Stimulated activated naive B cell treated with anti-CD40 and anti-IgM and Interleukin-4, amounts not matched to agents 10 μg/mL and 1 μg/mL and 100 μg/mL, for 72 hours (primary cell): ENCODE data around the gene CDK6.
A peak's percentile ranks its signal among the peaks of the same experiment; 100 is the strongest.

Source experiments
- ATAC-seq, 2 donors: fragments of 150-1000 bp; cut with Tn5 transposase; replicated peaks; 2 replicates each; pipeline ENCODE4 v1.10.0; 2021; ENCODE audit warnings: moderate library complexity in 1 of 2
- DNase-seq: peaks from one replicate; pipeline ENCODE4 v3.0.0; 2021
- H3K27ac Mint-ChIP-seq: one replicate; pipeline ENCODE4 v1.8.0; 2022; ENCODE audit warnings: mild to moderate bottlenecking, mixed read lengths
- H3K27me3 Mint-ChIP-seq, 2 donors: one replicate each; pipeline ENCODE4 v1.8.0; 2022; ENCODE audit warnings: mixed read lengths in 2 of 2
- H3K36me3 Mint-ChIP-seq, 2 donors: one replicate each; pipeline ENCODE4 v1.8.0; 2022; ENCODE audit warnings: mixed read lengths in 2 of 2, mild to moderate bottlenecking in 1 of 2
- H3K4me1 Mint-ChIP-seq, 2 donors: one replicate each; pipeline ENCODE4 v1.8.0; 2022; ENCODE audit warnings: mixed read lengths in 2 of 2, mild to moderate bottlenecking in 1 of 2
- H3K4me3 Mint-ChIP-seq, 2 donors: one replicate each; pipeline ENCODE4 v1.8.0; 2022; ENCODE audit warnings: mild to moderate bottlenecking in 2 of 2, mixed read lengths in 2 of 2, moderate library complexity in 1 of 2
- H3K9me3 Mint-ChIP-seq, 2 donors: one replicate each; pipeline ENCODE4 v1.8.0; 2022; ENCODE audit warnings: mixed read lengths in 2 of 2, mild to moderate bottlenecking in 1 of 2

CDK6 gene

GRCh38 chr7:92598310-92598981 lies 237.9 kb downstream of the CDK6 start:
- no peak overlapping the region for H3K4me3 Mint-ChIP-seq
- no peak for DNase-seq
- H3K4me1 Mint-ChIP-seq, result no peaks in the 10 kb centered on the region
- no peaks in the 10 kb centered on the region for H3K36me3 Mint-ChIP-seq
- H3K27me3 Mint-ChIP-seq, result no peaks in the 10 kb centered on the region
- peak; percentile 58 to 73 for ATAC-seq
- no peak overlapping the region for H3K27ac Mint-ChIP-seq
- H3K9me3 Mint-ChIP-seq, result no peaks in the 10 kb centered on the region

GRCh38 chr7:92595281-92595680 lies 241.1 kb downstream of the CDK6 start:
- Mint-ChIP-seq H3K27me3 (no peaks in the 10 kb centered on the region), H3K36me3 (no peaks in the 10 kb centered on the region), H3K27ac (no peak overlapping the region), H3K4me1 (no peaks in the 10 kb centered on the region), H3K4me3 (no peak overlapping the region), H3K9me3 (no peaks in the 10 kb centered on the region)
- DNase-seq, result no peak
- ATAC-seq, result no peak

GRCh38 chr7:92594746-92595145 lies 241.6 kb downstream of the CDK6 start:
- H3K36me3 Mint-ChIP-seq, result no peaks in the 10 kb centered on the region
- no peaks in the 10 kb centered on the region for H3K27me3 Mint-ChIP-seq
- no peak overlapping the region for H3K4me3 Mint-ChIP-seq
- no peak for DNase-seq
- H3K9me3 Mint-ChIP-seq, result no peaks in the 10 kb centered on the region
- H3K4me1 Mint-ChIP-seq, result peaks cover 0 to under 1% of the 10 kb centered on the region in 2 donors
- no peak overlapping the region for H3K27ac Mint-ChIP-seq
- ATAC-seq, result no peak

- H3K9me3 Mint-ChIP-seq, result no peaks in the 10 kb centered on the region
- H3K27ac Mint-ChIP-seq, result peak overlapping the region; percentile 76
- ATAC-seq (no peak), DNase-seq (no peak)
- peak overlapping the region; percentile 92 to 99 for H3K4me3 Mint-ChIP-seq
- H3K4me1 Mint-ChIP-seq, result peaks cover 19 to 35% of the 10 kb centered on the region in 2 donors
- H3K27me3 Mint-ChIP-seq, result no peaks in the 10 kb centered on the region
- H3K36me3 Mint-ChIP-seq, result peaks cover 6 to 11% of the 10 kb centered on the region in 2 donors
These were observed 245.6 kb downstream of the CDK6 start for GRCh38 chr7:92590711-92591310.

- no peaks in the 10 kb centered on the region for H3K27me3 Mint-ChIP-seq
- H3K4me1 Mint-ChIP-seq, result peaks cover 20 to 47% of the 10 kb centered on the region in 2 donors
- no peak for DNase-seq
- peaks cover 6 to 21% of the 10 kb centered on the region in 2 donors for H3K36me3 Mint-ChIP-seq
- ATAC-seq, result no peak
- H3K9me3 Mint-ChIP-seq, result peaks cover 0 to 2% of the 10 kb centered on the region in 2 donors
- H3K4me3 Mint-ChIP-seq, result peak overlapping the region; percentile 92 to 99
- H3K27ac Mint-ChIP-seq, result peak overlapping the region; percentile 99
These were observed 247.3 kb downstream of the CDK6 start for GRCh38 chr7:92589056-92589455.

- no peak for DNase-seq
These were observed 247.8 kb downstream of the CDK6 start for GRCh38 chr7:92588561-92588960.

GRCh38 chr7:92586841-92587240 lies 249.5 kb downstream of the CDK6 start:
- H3K36me3 Mint-ChIP-seq, result peaks cover 10 to 25% of the 10 kb centered on the region in 2 donors
- H3K4me1 Mint-ChIP-seq, result peaks cover 24 to 60% of the 10 kb centered on the region in 2 donors
- no peaks in the 10 kb centered on the region for H3K27me3 Mint-ChIP-seq
- ATAC-seq (no peak), DNase-seq (no peak)
- H3K9me3 Mint-ChIP-seq, result peaks cover 0 to 4% of the 10 kb centered on the region in 2 donors
- H3K4me3 Mint-ChIP-seq, result no peak overlapping the region
- H3K27ac Mint-ChIP-seq, result peak overlapping the region; percentile 9

More at GRCh38 chr7:92588561-92588960, 247.8 kb downstream of the CDK6 start:
- H3K9me3 Mint-ChIP-seq, result peaks cover 0 to 2% of the 10 kb centered on the region in 2 donors
- peak overlapping the region; percentile 92 to 99 for H3K4me3 Mint-ChIP-seq
- peaks cover 20 to 47% of the 10 kb centered on the region in 2 donors for H3K4me1 Mint-ChIP-seq
- peaks cover 6 to 21% of the 10 kb centered on the region in 2 donors for H3K36me3 Mint-ChIP-seq
- peak overlapping the region; percentile 42 for H3K27ac Mint-ChIP-seq
- ATAC-seq, result no peak
- H3K27me3 Mint-ChIP-seq, result no peaks in the 10 kb centered on the region

GRCh38 chr7:92586403-92586802 lies 250.0 kb downstream of the CDK6 start:
- peaks cover 0 to 4% of the 10 kb centered on the region in 2 donors for H3K9me3 Mint-ChIP-seq
- H3K4me3 Mint-ChIP-seq, result no peak overlapping the region
- H3K27ac Mint-ChIP-seq, result no peak overlapping the region
- no peaks in the 10 kb centered on the region for H3K27me3 Mint-ChIP-seq
- no peak for DNase-seq
- peaks cover 24 to 60% of the 10 kb centered on the region in 2 donors for H3K4me1 Mint-ChIP-seq
- H3K36me3 Mint-ChIP-seq, result peaks cover 10 to 25% of the 10 kb centered on the region in 2 donors
- ATAC-seq, result no peak

GRCh38 chr7:92584953-92585352 lies 251.4 kb downstream of the CDK6 start:
- no peak for ATAC-seq
- Mint-ChIP-seq H3K4me1 (peaks cover 24 to 60% of the 10 kb centered on the region in 2 donors), H3K36me3 (peaks cover 13 to 30% of the 10 kb centered on the region in 2 donors), H3K27me3 (no peaks in the 10 kb centered on the region), H3K4me3 (no peak overlapping the region), H3K9me3 (peaks cover 0 to 4% of the 10 kb centered on the region in 2 donors), H3K27ac (peak overlapping the region; percentile 51)
- DNase-seq, result no peak

GRCh38 chr7:92582948-92583347 lies 253.4 kb downstream of the CDK6 start:
- H3K9me3 Mint-ChIP-seq, result peaks cover 0 to 4% of the 10 kb centered on the region in 2 donors
- no peak overlapping the region for H3K4me3 Mint-ChIP-seq
- peaks cover 16 to 41% of the 10 kb centered on the region in 2 donors for H3K4me1 Mint-ChIP-seq
- H3K27ac Mint-ChIP-seq, result no peak overlapping the region
- H3K36me3 Mint-ChIP-seq, result peaks cover 12 to 39% of the 10 kb centered on the region in 2 donors
- no peak for ATAC-seq
- H3K27me3 Mint-ChIP-seq, result no peaks in the 10 kb centered on the region
- no peak for DNase-seq

- Mint-ChIP-seq H3K36me3 (peaks cover 18 to 35% of the 10 kb centered on the region in 2 donors), H3K27me3 (no peaks in the 10 kb centered on the region), H3K4me1 (peaks cover 0 to 4% of the 10 kb centered on the region in 2 donors), H3K9me3 (no peaks in the 10 kb centered on the region), H3K4me3 (no peak overlapping the region), H3K27ac (no peak overlapping the region)
- DNase-seq (no peak), ATAC-seq (no peak)
These were observed 260.1 kb downstream of the CDK6 start for GRCh38 chr7:92576296-92576695.

GRCh38 chr7:92569137-92569536 lies 267.2 kb downstream of the CDK6 start:
- Mint-ChIP-seq H3K4me3 (no peak overlapping the region), H3K4me1 (peaks cover 0 to under 1% of the 10 kb centered on the region in 2 donors), H3K36me3 (peaks cover 28 to 31% of the 10 kb centered on the region in 2 donors)

GRCh38 chr7:92567460-92567859 lies 268.9 kb downstream of the CDK6 start:
- DNase-seq (no peak), ATAC-seq (no peak)
- H3K27ac Mint-ChIP-seq, result peak overlapping the region; percentile 59
- H3K9me3 Mint-ChIP-seq, result no peaks in the 10 kb centered on the region
- H3K36me3 Mint-ChIP-seq, result peaks cover 30 to 39% of the 10 kb centered on the region in 2 donors
- H3K4me1 Mint-ChIP-seq, result no peaks in the 10 kb centered on the region
- H3K27me3 Mint-ChIP-seq, result no peaks in the 10 kb centered on the region
- no peak overlapping the region for H3K4me3 Mint-ChIP-seq

More at GRCh38 chr7:92569137-92569536, 267.2 kb downstream of the CDK6 start:
- no peaks in the 10 kb centered on the region for H3K27me3 Mint-ChIP-seq
- no peak overlapping the region for H3K27ac Mint-ChIP-seq
- ATAC-seq (no peak), DNase-seq (no peak)
- H3K9me3 Mint-ChIP-seq, result no peaks in the 10 kb centered on the region

GRCh38 chr7:92563345-92563744 lies 273.0 kb downstream of the CDK6 start:
- no peak overlapping the region for H3K4me3 Mint-ChIP-seq
- peaks cover 22 to 30% of the 10 kb centered on the region in 2 donors for H3K36me3 Mint-ChIP-seq
- H3K27ac Mint-ChIP-seq, result no peak overlapping the region
- ATAC-seq, result no peak
- no peaks in the 10 kb centered on the region for H3K4me1 Mint-ChIP-seq
- DNase-seq, result no peak
- no peaks in the 10 kb centered on the region for H3K9me3 Mint-ChIP-seq
- no peaks in the 10 kb centered on the region for H3K27me3 Mint-ChIP-seq

GRCh38 chr7:92560602-92561001 lies 275.8 kb downstream of the CDK6 start:
- Mint-ChIP-seq H3K4me1 (no peaks in the 10 kb centered on the region), H3K9me3 (no peaks in the 10 kb centered on the region), H3K4me3 (no peak overlapping the region), H3K36me3 (peaks cover 16 to 34% of the 10 kb centered on the region in 2 donors), H3K27me3 (no peaks in the 10 kb centered on the region), H3K27ac (peak overlapping the region; percentile 51)
- ATAC-seq, result no peak
- DNase-seq, result no peak
